HG02610 (cell line): Measurements from ENCODE around the gene GASK1A.

Source experiments
- ATAC-seq: cut with Tn5 transposase; IDR thresholded peaks from one replicate; pipeline ENCODE4 v1.9.1; 2021; ENCODE audit warnings: mild to moderate bottlenecking, moderate library complexity; ENCODE audit not compliant: unreplicated experiment

The GASK1A gene

GRCh38 chr3:43012174-43012573 lies 33.1 kb downstream of the GASK1A start:
- no peak for ATAC-seq

GRCh38 chr3:43013256-43013655 lies 34.1 kb downstream of the GASK1A start:
- ATAC-seq: no peak

GRCh38 chr3:43013743-43014155 lies 34.6 kb downstream of the GASK1A start:
- ATAC-seq: no peak

- no peak for ATAC-seq
These were observed 35.1 kb downstream of the GASK1A start for GRCh38 chr3:43014241-43014640.

GRCh38 chr3:43014956-43015355 lies 35.8 kb downstream of the GASK1A start:
- ATAC-seq: no peak

GRCh38 chr3:43015572-43015971 lies 36.5 kb downstream of the GASK1A start:
- no peak for ATAC-seq

- ATAC-seq: no peak
These were observed 37.1 kb downstream of the GASK1A start for GRCh38 chr3:43015991-43016865.

GRCh38 chr3:43017004-43017403 lies 37.9 kb downstream of the GASK1A start:
- ATAC-seq: no peak

GRCh38 chr3:43017593-43018195 lies 38.6 kb downstream of the GASK1A start:
- ATAC-seq: no peak

- no peak for ATAC-seq
These were observed 39.1 kb downstream of the GASK1A start for GRCh38 chr3:43018246-43018645.

GRCh38 chr3:43019006-43019809 lies 40.1 kb downstream of the GASK1A start:
- no peak for ATAC-seq

GRCh38 chr3:43019826-43020225 lies 40.7 kb downstream of the GASK1A start:
- no peak for ATAC-seq

GRCh38 chr3:43021186-43021585 lies 42.1 kb downstream of the GASK1A start:
- ATAC-seq: no peak

- no peak for ATAC-seq
These were observed 43.0 kb downstream of the GASK1A start for GRCh38 chr3:43022121-43022520.

GRCh38 chr3:43023066-43023465 lies 44.0 kb downstream of the GASK1A start:
- ATAC-seq: no peak

- no peak for ATAC-seq
These were observed 44.6 kb downstream of the GASK1A start for GRCh38 chr3:43023746-43024145.

GRCh38 chr3:43024181-43024885 lies 45.2 kb downstream of the GASK1A start:
- ATAC-seq: no peak

- no peak for ATAC-seq
These were observed 46.3 kb downstream of the GASK1A start for GRCh38 chr3:43025423-43025822.

- ATAC-seq: no peak
These were observed 48.9 kb downstream of the GASK1A start for GRCh38 chr3:43028001-43028400.

GRCh38 chr3:43028678-43029490 lies 49.8 kb downstream of the GASK1A start:
- ATAC-seq: no peak
